H54 (cell line): ENCODE measurements around the gene ITIH5.

Experiments used
- DNase-seq: peaks from one replicate; pipeline ENCODE4 v3.0.0; 2011; ENCODE audit warnings: low spot score, mixed read lengths; ENCODE audit not compliant: insufficient read length
- FAIRE-seq: peaks from 3 replicates; lab custom pipeline; 2011; peaks lifted over from hg19 to GRCh38; lab: Jason Lieb, UNC
- POLR2A ChIP-seq: IDR thresholded peaks from 2 replicates; pipeline ENCODE4 v1.6.1; 2011; ENCODE audit warnings: low read depth, mild to moderate bottlenecking, low read length

Gene ITIH5

DNA sequence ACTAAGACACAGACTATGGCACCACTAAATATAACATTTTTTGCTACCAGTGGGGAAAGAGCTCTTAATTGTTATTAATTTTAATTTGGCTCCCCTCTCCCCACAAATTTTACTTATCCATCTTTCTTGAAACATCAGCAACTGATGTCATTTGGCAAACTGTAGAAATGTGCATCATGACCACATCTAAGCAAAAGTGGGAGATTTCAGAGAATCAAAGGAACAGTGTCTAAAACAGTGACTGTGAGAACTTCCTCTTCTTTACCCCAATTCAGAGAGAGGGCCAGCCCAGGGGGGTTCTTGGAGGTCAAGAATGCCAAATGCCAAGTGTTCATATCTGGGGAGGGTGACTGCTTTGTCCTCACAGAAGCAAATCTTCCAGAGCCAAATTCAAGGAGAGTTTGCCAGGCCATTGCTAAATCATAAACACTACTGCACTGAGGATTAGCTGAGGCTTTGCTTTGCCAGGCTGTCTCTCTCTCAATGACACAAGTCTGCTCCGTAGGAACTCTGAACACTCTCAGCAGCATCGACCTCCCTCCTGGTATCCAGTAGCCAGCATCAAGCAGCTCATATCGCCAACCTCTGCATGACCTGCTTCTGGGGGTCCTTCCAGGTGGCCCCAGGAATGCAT, 65.6 kb downstream of the ITIH5 start:
- DNase-seq: no peak
- no peak for FAIRE-seq
- TF ChIP-seq POLR2A: no peak

DNA sequence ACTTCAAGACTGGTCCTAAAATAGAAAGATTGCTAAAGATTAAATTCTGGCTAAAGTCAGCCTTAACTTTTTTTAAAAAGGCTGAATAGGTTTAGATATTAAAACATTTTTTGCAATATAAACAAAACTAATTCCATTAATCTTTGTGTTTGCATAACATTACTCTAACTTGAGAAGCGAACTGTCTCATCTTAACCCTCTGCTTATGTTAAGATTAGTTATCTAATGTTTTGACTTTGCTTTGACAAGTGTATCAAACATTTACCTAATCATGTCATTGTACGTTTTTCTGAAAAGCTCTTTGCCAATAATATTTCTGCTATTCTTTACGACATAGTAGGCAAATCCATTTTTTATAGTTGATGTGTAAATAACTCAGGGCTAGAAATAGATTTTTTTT, 68.0 kb downstream of the ITIH5 start:
- no peak for DNase-seq

DNA sequence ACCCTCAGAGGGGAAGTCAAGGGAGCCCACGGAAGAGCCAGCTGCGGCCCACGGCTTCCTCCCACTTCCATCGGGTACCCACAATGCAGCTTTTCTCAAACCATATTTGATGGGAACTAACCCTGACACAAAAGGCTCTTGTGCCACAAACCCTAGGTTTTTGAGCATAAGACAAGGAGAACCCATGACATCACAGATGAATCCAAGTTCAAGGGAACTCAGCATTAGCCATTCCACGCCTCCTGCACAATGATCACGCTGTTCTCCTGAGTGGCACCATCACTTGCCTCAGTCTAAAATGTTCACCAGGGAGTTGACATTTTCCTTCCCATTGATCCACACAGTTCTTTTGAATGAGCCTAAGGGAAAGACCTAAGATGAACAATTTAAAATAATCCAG, 70.4 kb downstream of the ITIH5 start:
- DNase-seq (no peak), FAIRE-seq (no peak)
- no peak for TF ChIP-seq POLR2A

More for the DNA sequence above, 68.0 kb downstream of the ITIH5 start:
- FAIRE-seq: no peak
- no peak for TF ChIP-seq POLR2A

DNA sequence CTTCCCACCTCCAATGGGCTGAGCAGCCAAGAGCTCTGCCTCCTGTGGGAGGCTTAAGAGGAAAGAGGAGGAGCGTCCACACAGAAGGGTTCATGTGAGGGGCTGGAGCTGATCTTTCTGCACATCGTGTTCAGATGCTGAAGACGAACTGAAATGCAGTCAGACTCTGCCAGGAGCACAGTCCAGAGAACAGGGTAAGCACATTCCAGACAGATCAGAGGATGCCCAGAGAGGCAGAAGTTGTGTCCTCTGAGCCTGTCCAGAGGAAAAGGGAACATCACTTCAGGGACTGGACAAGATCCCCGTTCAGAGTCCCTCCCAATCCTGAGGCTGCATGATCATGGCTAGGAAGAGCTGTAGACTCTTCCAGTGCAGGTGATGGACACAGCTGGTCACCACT, 72.9 kb downstream of the ITIH5 start:
- no peak for FAIRE-seq
- no peak for DNase-seq
- TF ChIP-seq POLR2A: no peak

DNA sequence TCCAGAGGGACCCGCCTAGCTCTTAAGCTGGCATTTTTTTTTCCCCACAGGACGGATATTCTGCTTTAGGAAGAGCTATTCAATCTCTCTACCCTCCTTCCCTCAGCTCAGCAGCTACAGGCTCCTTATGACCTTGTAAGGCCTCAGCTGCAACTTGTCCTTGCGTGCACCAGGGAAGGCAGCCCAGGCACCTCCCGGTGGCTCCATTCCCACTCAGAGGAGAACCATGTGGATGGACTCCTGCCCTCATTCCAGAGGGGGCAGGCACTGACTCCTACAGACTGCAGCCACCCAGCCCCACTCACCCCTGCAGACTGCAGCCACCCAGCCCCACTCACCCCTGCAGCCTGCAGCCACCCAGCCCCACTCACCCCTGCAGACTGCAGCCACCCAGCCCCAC, 73.7 kb downstream of the ITIH5 start:
- DNase-seq (no peak), FAIRE-seq (no peak)
- no peak for TF ChIP-seq POLR2A

DNA sequence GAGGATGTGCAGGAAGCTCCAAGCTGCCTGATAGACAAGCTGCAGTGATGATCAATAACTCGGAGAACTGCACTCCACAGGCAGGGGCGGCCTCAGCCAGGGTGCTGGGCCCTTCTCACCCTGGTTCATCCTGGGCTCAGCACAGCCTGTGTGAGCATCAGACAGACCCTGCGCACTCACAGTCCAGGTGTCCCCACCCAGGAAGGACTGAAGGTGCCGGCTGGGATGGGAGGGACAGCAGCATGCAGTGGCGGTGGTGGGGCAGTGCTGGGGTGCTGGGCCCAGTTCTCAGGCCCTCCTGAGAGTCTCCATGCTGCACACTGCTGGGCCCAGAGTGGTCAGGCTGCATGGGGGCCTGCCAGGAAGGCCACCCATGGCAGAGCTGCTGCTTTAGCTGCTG, 74.1 kb downstream of the ITIH5 start:
- no peak for DNase-seq
- TF ChIP-seq POLR2A: no peak
- no peak for FAIRE-seq

DNA sequence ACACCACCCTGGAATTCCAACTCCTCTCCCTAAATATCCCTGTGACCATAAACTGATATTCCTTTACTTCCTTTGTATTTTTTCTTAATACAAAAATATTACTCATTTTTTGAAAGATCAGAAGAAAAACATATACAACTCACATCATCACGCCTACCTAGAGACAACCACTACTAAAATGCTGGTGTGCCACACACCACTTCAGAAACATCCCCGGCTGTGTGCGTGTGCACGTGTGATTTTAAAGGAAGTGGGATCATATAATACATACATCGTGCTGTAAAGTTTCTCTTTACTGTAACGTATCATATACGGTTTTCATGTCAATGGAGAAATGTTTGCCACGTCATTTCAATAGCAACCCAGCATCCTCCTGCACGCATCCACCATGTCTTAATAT, 76.5 kb downstream of the ITIH5 start:
- FAIRE-seq (no peak), DNase-seq (no peak)
- no peak for TF ChIP-seq POLR2A

DNA sequence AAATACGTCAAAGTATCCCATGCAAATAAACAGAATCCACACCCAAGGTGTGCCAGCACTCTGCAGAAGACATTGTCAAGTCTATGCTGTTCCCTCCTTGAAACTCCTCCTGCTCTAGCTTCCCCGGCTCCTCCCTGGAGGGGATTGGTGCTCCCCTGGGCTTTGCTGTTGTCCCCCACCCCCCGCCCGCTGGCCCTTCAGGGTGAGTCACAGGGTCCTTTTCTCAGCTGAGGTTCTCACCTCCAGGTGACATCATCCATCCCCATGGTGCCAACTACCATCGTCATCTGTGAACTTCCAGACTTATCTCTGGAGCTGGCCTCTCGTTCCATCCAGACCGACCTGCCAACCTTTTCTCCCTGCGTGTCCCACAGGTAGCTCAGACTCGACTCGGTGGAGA, 77.0 kb downstream of the ITIH5 start:
- TF ChIP-seq POLR2A: no peak
- FAIRE-seq (no peak), DNase-seq (no peak)

DNA sequence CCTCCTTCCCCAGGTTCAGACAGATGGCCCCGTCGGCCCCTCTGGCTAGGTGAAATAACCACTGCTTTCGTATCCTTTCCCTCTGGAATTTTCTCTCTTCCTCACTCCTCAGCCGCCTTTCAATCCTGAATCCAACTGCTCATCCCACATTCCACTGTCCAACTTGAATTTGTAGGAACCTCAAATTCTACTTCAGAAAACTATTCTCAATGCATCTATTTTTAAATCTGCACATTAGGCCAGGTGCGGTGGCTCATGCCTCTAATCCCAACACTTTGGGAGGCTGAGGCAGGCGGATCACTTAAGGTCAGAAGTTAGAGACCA, 78.9 kb downstream of the ITIH5 start:
- no peak for TF ChIP-seq POLR2A
- DNase-seq (no peak), FAIRE-seq (no peak)

DNA sequence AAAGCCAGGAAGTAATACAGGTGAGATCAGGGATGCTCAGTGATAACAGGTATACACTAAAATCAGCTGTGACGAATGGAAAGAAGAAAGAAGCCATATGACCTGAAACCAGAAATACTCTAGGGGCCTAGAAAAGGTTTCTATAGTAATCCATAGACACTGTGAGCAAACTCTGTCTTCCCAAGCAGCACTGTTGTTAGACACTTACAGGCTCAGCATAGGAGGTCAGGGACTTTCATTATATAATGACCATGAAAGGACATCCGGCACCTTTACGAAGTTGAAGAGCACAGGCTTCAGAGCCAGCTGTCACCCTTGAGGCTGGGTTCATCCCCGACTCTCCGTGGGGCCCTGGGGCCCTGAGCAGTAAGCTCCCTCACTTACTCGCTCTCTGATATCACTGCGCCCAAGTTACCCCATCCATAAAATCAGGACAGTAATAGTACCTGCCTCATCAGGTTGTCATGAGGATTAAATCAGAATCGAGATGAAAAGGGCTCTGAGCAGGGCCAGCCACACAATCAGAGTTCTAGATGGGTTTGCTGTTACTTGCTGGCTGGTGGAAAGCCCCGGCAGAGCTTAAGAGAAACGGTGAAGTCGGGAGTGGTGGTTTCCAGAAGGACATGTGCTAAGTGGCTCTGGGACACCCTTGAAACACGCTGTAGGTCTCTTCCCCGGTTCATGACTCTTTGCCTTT, 79.5 kb downstream of the ITIH5 start:
- no peak for DNase-seq
- no peak for TF ChIP-seq POLR2A
- no peak for FAIRE-seq

DNA sequence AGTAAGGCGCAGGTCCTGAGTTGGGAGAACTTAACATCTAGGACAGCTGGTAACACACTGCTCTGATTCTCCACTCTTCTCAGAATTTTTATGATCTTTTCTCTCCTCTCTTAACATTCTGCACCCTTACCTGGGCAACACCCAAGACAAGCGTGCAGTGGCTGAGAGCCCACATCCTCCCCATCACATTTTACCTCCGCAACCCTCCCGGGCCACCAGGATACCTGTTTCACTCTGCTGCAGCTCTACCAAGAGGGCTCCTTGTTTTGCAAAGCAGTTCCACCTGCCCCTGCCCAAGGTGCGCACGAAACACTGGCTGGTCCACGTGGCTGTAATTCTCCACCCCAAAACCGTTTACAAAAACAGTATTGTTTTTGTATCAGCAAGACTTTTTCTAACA, 81.5 kb downstream of the ITIH5 start:
- DNase-seq: no peak
- TF ChIP-seq POLR2A: no peak
- FAIRE-seq: no peak

DNA sequence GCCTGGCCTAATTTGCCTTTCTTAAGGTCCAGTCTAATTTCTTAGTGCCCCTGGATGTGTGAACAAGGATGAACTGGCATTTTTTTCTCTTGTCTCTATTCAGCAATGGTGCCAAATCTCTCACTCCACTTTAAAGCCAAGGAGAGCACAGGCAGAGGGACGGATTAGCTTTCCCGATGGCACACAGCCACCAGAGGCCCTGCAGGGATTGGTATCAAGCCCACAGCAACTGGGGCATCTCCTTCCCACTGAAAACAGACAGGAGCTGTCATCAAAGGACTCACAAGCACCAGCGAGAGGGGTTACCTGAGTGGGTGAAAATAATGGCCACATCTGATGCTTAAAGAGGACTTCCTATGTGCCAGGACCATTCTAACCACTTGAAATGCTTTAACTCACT, 83.1 kb downstream of the ITIH5 start:
- FAIRE-seq: no peak
- TF ChIP-seq POLR2A: no peak

DNA sequence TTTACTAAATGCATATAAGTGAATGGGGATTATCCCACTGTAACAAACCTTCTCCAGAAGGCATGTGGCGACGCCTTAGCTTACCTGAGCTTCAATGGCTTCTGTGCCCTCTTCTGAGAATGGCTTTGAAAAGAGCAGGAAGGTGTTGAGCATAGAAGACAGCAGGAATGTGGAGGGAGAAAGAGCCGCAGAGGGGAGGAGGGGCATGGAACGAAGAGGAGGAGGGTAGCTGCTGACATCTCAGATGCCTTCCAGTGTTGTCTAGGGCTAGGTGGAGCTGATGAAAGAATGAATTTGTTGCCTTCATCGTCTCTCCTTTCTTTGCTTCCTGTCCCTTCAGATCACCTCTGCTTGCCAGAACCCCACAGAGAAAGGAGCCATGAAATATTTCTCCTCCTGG, 86.2 kb downstream of the ITIH5 start:
- no peak for TF ChIP-seq POLR2A
- DNase-seq (no peak), FAIRE-seq (no peak)

More for the DNA sequence above, 83.1 kb downstream of the ITIH5 start:
- DNase-seq: no peak

DNA sequence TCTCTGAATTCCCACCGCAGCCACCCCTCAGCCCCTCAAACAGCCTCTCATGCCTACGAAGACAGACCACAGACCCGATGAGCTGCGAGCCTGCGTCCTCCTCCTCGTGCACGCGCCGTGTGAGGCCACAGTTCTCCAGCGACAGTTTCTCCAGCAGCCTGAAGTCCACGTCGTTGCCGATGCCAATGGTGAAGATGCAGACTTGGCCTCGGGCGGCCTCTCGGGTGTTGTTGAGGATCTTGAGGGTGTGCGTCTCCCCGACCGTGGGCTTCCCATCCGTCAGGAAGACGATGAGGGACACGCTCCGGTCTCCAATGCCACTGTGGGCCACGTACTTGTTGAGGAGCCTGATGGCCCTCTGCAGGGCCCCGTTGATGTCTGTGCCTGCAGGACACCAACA, 87.1 kb downstream of the ITIH5 start:
- FAIRE-seq (no peak), DNase-seq (no peak)
- TF ChIP-seq POLR2A: no peak

DNA sequence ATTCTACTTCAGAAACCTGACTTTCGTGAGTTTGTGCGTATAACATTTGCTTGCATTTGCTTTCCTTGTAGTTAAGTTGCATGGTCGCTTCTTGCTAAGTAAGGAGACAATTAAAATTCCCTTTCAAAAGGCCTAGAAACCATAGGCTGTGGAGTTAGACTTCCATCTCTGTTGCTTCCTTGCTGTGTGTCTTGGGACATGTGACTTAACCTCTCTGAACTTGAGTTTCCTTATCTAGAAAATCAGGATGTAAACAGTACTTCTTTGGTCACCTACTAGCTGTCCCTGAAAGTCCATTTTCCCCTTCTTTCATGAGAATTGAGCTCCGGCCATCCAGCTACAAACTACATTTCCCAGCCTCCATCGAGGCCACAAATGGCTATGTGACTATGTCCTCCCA, 89.2 kb downstream of the ITIH5 start:
- FAIRE-seq (no peak), DNase-seq (no peak)
- TF ChIP-seq POLR2A: no peak

DNA sequence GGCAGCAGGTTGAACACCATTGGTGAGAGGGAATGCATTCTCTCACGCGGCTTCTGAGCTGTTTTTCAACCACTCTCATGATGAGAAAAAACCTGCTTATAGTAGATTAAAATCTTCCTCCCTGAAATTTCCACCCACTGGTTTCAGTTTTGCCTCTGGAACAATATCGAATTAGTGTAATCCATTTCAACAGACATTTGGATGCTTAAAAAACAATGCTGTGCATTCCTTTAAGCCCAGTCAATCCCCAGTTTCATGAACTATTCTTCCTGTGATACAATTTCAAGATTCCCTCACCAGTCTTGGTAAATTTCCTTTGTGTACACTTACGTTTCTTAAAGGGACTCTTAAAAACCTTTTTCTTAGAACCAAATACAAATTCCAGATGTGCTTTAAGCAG, 89.6 kb downstream of the ITIH5 start:
- DNase-seq (no peak), FAIRE-seq (no peak)
- no peak for TF ChIP-seq POLR2A
